CD14-positive monocyte (primary cell): ENCODE measurements around the gene NOL6. TPM values are rescaled to one million over a fixed set of nuclear protein-coding genes. Genes with fewer than 3 reads are reported as not detected.
"Not testable (repeated sequence)": the region's sequence is repeated elsewhere in the genome, so short reads cannot be mapped to it uniquely, and the experiment has no call there.

Source experiments
- DNase-seq, 3 donors: peaks; one replicate each; pipeline ENCODE4 v3.0.0-alpha.2; 2011 to 2022
- H2AFZ ChIP-seq: 2 replicates; pipeline ENCODE4 v1.6.0; 2012; ENCODE audit warnings: mild to moderate bottlenecking, low read depth, low read length, inconsistent platforms; ENCODE audit not compliant: insufficient read depth, poor library complexity, severe bottlenecking
- H3K27ac ChIP-seq, 2 donors: 1 replicate in 1 of 2; 2 replicates in 1 of 2; pipeline ENCODE4 v1.5.1; 2012 to 2013; ENCODE audit warnings: low read length in 2 of 2, control low read depth in 1 of 2, inconsistent platforms in 1 of 2, low read depth in 1 of 2, mild to moderate bottlenecking in 1 of 2
- H3K27me3 ChIP-seq, 2 donors: one replicate each; pipeline versions ENCODE4 v1.6.0 to v1.6.1; 2011 to 2013; ENCODE audit warnings: low read length in 2 of 2; ENCODE audit not compliant: control insufficient read depth in 2 of 2, insufficient read depth in 2 of 2
- H3K36me3 ChIP-seq, 2 donors: replicated peaks in 1 of 2; 1 replicate in 1 of 2; 2 replicates in 1 of 2; pipeline versions ENCODE4 v1.5.1 to v1.6.1; 2012 to 2013; ENCODE audit warnings: low read length in 2 of 2, control low read depth in 1 of 2, inconsistent platforms in 1 of 2, mild to moderate bottlenecking in 1 of 2; ENCODE audit not compliant: insufficient read depth in 2 of 2, control insufficient read depth in 1 of 2
- H3K4me1 ChIP-seq, 2 donors: 1 replicate in 1 of 2; 2 replicates in 1 of 2; pipeline versions ENCODE4 v1.5.1 to v1.6.1; 2012 to 2013; ENCODE audit warnings: low read length in 2 of 2, control low read depth in 1 of 2, inconsistent platforms in 1 of 2, mild to moderate bottlenecking in 1 of 2, moderate library complexity in 1 of 2; ENCODE audit not compliant: insufficient read depth in 2 of 2, control insufficient read depth in 1 of 2
- H3K4me2 ChIP-seq: replicated peaks from 2 replicates; pipeline ENCODE3; 2012; ENCODE audit warnings: low read length, moderate library complexity, mild to moderate bottlenecking; ENCODE audit not compliant: poor library complexity, severe bottlenecking; ENCODE audit errors: extremely low read depth
- H3K4me3 ChIP-seq, 3 experiments: fragments of 200-600 bp in 1 of 3; sonication (generic) in 1 of 3; replicated peaks in 1 of 3; 1 replicate in 2 of 3; 2 replicates in 1 of 3; pipeline ENCODE4 v1.5.1; 2011 to 2013; ENCODE audit warnings: low read length in 3 of 3, mild to moderate bottlenecking in 3 of 3, control low read depth in 2 of 3, low read depth in 2 of 3, inconsistent platforms in 1 of 3, moderate library complexity in 1 of 3
- H3K79me2 ChIP-seq: 2 replicates; pipeline ENCODE4 v1.6.0; 2012; ENCODE audit warnings: mild to moderate bottlenecking, control low read depth, inconsistent platforms, low read length, moderate library complexity; ENCODE audit not compliant: insufficient read depth
- H3K9ac ChIP-seq: 2 replicates; pipeline ENCODE4 v1.6.0; 2017; ENCODE audit warnings: low read length, mild to moderate bottlenecking; ENCODE audit not compliant: insufficient read depth, poor library complexity, severe bottlenecking
- H3K9me3 ChIP-seq, 2 donors: replicated peaks in 1 of 2; 1 replicate in 1 of 2; 2 replicates in 1 of 2; pipeline versions ENCODE4 v1.5.1 to v1.6.1; 2012 to 2013; ENCODE audit warnings: low read length in 2 of 2, control low read depth in 1 of 2; ENCODE audit not compliant: control insufficient read depth in 1 of 2, insufficient read depth in 1 of 2
- H4K20me1 ChIP-seq: 2 replicates; pipeline ENCODE4 v1.6.0; 2012; ENCODE audit warnings: mild to moderate bottlenecking, low read length, control low read depth, moderate library complexity; ENCODE audit not compliant: insufficient read depth
- H3K27ac Mint-ChIP-seq, 7 donors: one replicate each; pipeline ENCODE4 v1.8.0; 2020; ENCODE audit warnings: mild to moderate bottlenecking in 7 of 7, mixed read lengths in 7 of 7, moderate library complexity in 6 of 7, inconsistent platforms in 2 of 7
- H3K27me3 Mint-ChIP-seq, 3 donors: one replicate each; pipeline ENCODE4 v1.8.0; 2021 to 2022; ENCODE audit warnings: low read depth in 3 of 3, mild to moderate bottlenecking in 3 of 3, mixed read lengths in 3 of 3, moderate library complexity in 3 of 3, inconsistent platforms in 1 of 3
- H3K36me3 Mint-ChIP-seq, 2 donors: one replicate each; pipeline ENCODE4 v1.8.0; 2020; ENCODE audit warnings: mixed read lengths in 2 of 2, inconsistent platforms in 1 of 2, mild to moderate bottlenecking in 1 of 2
- H3K4me1 Mint-ChIP-seq: one replicate; pipeline ENCODE4 v1.8.0; 2020; ENCODE audit warnings: mild to moderate bottlenecking, mixed read lengths
- H3K4me3 Mint-ChIP-seq, 2 donors: one replicate each; pipeline ENCODE4 v1.8.0; 2020; ENCODE audit warnings: mild to moderate bottlenecking in 2 of 2, mixed read lengths in 2 of 2, moderate library complexity in 1 of 2
- H3K9me3 Mint-ChIP-seq, 7 donors: one replicate each; pipeline ENCODE4 v1.8.0; 2020 to 2022; ENCODE audit warnings: mixed read lengths in 7 of 7, mild to moderate bottlenecking in 6 of 7, moderate library complexity in 6 of 7, inconsistent platforms in 2 of 7
- CTCF ChIP-seq: fragments of 200-600 bp; IDR thresholded peaks from one replicate; pipeline ENCODE4 v1.8.0; 2022; ENCODE audit warnings: antibody characterized with exemption, mild to moderate bottlenecking
- WGBS: methylation state at CpG from one replicate; pipeline ENCODE4 v1.1.5; 2013; ENCODE audit warnings: missing lambda C conversion rate; ENCODE audit not compliant: insufficient coverage; 5-methylcytosine and 5-hydroxymethylcytosine counted together
- intact Hi-C, 2 donors: fragments of 100-400 bp; cut with micrococcal nuclease; formaldehyde crosslinking; loops; one replicate each; pipeline versions ENCODE4 v1.15.0 to v1.15.1; 2023
- polyA plus RNA-seq, 3 donors: library from polyadenylated mRNA; depleted of rRNA in 1 of 3; unstranded in 2 of 3; stranded (reverse) in 1 of 3; fragments of 300-500 nt in 2 of 3; fragments of >200 nt in 1 of 3; fragmentation: Illumina TruSeq in 2 of 3; gene quantifications; 1 replicate in 2 of 3; 2 replicates in 1 of 3; pipeline ENCODE4 v1.2.3, GENCODE V29; 2012 to 2021

The NOL6 gene
- polyA plus RNA-seq, 3 donors = 4.6 to 21.9 (median 10.1) TPM

- no peaks in the 10 kb centered on the region for H3K79me2 ChIP-seq
- H2AFZ ChIP-seq = no peak overlapping the region
- 100% methylated on average over 1 of the region's 2 CpGs for WGBS
- H3K27ac ChIP-seq = no peak overlapping the region
- H3K36me3 ChIP-seq = no peaks in the 10 kb centered on the region
- H3K4me3 Mint-ChIP-seq = no peak overlapping the region
- H3K4me2 ChIP-seq = no peak overlapping the region
- no peak for DNase-seq
- no peak overlapping the region for H3K9ac ChIP-seq
- H3K27me3 Mint-ChIP-seq = peaks cover 0 to 2% (median 0%) of the 10 kb centered on the region in 3 donors
- H3K9me3 Mint-ChIP-seq = no peaks in the 10 kb centered on the region
- no peaks in the 10 kb centered on the region for H3K9me3 ChIP-seq
- no peaks in the 10 kb centered on the region for H3K36me3 Mint-ChIP-seq
- H3K4me3 ChIP-seq = no peak overlapping the region
- no peaks in the 10 kb centered on the region for H3K27me3 ChIP-seq
- intact Hi-C loops = no loop called here
- H3K4me1 ChIP-seq = no peaks in the 10 kb centered on the region
- H4K20me1 ChIP-seq = no peaks in the 10 kb centered on the region
- H3K27ac Mint-ChIP-seq = no peak overlapping the region
- no peak for TF ChIP-seq CTCF
- H3K4me1 Mint-ChIP-seq = no peaks in the 10 kb centered on the region
These were observed 15.3 kb upstream of the NOL6 start for GRCh38 chr9:33489066-33489465.

GRCh38 chr9:33485312-33485711, 11.6 kb upstream of the NOL6 start:
- DNase-seq, H3K27me3 Mint-ChIP-seq, H3K4me3 ChIP-seq, H3K36me3 ChIP-seq, H3K9ac ChIP-seq, H3K9me3 Mint-ChIP-seq, H3K4me2 ChIP-seq, H2AFZ ChIP-seq, H4K20me1 ChIP-seq, H3K36me3 Mint-ChIP-seq, intact Hi-C loops, H3K27ac ChIP-seq, H3K4me1 ChIP-seq, H3K27me3 ChIP-seq, H3K27ac Mint-ChIP-seq, H3K4me1 Mint-ChIP-seq, H3K4me3 Mint-ChIP-seq, H3K9me3 ChIP-seq, H3K79me2 ChIP-seq: not testable (repeated sequence)
